Right atrium auricular region (tissue), 2 donors: Measurements from ENCODE around the gene CBLIF. TPM values are rescaled to one million over a fixed set of nuclear protein-coding genes. Genes with fewer than 3 reads are reported as not detected.
"Not testable (repeated sequence)": the region's sequence is repeated elsewhere in the genome, so short reads cannot be mapped to it uniquely, and the experiment has no call there.

Experiments
- DNase-seq: peaks from one replicate; pipeline ENCODE4 v3.0.0-alpha.2; 2019; ENCODE audit warnings: low spot score
- H3K27ac ChIP-seq, 2 donors: fragments of 200-600 bp; sonication (generic); 1 replicate in 1 of 2; 2 replicates in 1 of 2; pipeline ENCODE4 v1.5.1; 2016 to 2019
- H3K27me3 ChIP-seq, 2 donors: fragments of 200-600 bp; sonication (generic); one replicate each; pipeline versions ENCODE4 v1.5.1 to v1.6.0; 2017 to 2019
- H3K36me3 ChIP-seq: fragments of 200-600 bp; sonication (generic); one replicate; pipeline ENCODE4 v1.5.1; 2016
- H3K4me1 ChIP-seq, 2 donors: fragments of 200-600 bp; sonication (generic); one replicate each; pipeline versions ENCODE4 v1.5.1 to v1.6.0; 2017 to 2019
- H3K4me3 ChIP-seq, 2 donors: fragments of 200-600 bp; sonication (generic); 1 replicate in 1 of 2; 2 replicates in 1 of 2; pipeline ENCODE4 v1.5.1; 2017 to 2019; ENCODE audit warnings: mild to moderate bottlenecking in 1 of 2, moderate library complexity in 1 of 2
- H3K9me3 ChIP-seq, 2 donors: fragments of 200-600 bp; sonication (generic); one replicate each; pipeline ENCODE4 v1.5.1; 2019
- total RNA-seq, 2 donors: library from RNA; depleted of rRNA; stranded (reverse); fragments of >200 nt; gene quantifications; one replicate each; pipeline ENCODE4 v1.1.0, GENCODE V29; 2016
- TF ChIP-seq, protein P1 (sequence below), 2 donors: fragments of 200-600 bp; sonication (generic); IDR thresholded peaks; one replicate each; pipeline ENCODE4 v1.5.1; 2019; ENCODE audit warnings: antibody characterized with exemption in 2 of 2

The CBLIF gene
- not detected for total RNA-seq

DNA sequence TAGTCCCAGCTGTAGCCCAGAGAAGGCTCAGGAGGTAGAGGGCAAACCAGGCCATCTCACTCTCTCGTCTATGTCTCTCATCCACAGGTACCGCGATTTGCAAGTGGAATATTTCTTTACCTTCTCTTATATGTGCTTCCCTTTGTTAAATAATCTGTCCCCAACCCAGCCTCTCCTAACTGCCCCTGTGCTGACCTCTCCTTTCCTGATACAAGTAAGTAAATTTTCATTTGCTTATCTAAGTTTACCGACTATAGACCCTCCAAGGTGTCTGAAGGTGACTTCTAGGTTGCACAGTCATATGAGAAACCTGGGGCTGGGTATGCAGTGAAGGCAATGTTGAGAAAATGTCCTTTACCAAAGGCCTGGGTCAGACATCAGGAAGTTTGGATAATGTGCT lies at the start of gene CBLIF:
TSS of gene CBLIF (minus strand) at position 101 of the 400 bp plus-strand sequence. CDS start at position 55, 46 bp downstream.
- Histone ChIP-seq H3K27ac (no peak within 1 kb of the TSS), H3K27me3 (no peaks in the 10 kb centered on the region), H3K4me3 (no peak within 1 kb of the TSS), H3K4me1 (no peaks in the 10 kb centered on the region), H3K36me3 (no peaks in the 10 kb centered on the region), H3K9me3 (no peaks in the 10 kb centered on the region)
- no peak for DNase-seq
- TF ChIP-seq, protein P1, sequence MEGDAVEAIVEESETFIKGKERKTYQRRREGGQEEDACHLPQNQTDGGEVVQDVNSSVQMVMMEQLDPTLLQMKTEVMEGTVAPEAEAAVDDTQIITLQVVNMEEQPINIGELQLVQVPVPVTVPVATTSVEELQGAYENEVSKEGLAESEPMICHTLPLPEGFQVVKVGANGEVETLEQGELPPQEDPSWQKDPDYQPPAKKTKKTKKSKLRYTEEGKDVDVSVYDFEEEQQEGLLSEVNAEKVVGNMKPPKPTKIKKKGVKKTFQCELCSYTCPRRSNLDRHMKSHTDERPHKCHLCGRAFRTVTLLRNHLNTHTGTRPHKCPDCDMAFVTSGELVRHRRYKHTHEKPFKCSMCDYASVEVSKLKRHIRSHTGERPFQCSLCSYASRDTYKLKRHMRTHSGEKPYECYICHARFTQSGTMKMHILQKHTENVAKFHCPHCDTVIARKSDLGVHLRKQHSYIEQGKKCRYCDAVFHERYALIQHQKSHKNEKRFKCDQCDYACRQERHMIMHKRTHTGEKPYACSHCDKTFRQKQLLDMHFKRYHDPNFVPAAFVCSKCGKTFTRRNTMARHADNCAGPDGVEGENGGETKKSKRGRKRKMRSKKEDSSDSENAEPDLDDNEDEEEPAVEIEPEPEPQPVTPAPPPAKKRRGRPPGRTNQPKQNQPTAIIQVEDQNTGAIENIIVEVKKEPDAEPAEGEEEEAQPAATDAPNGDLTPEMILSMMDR (IDR thresholded peaks at IDR 0.05) = no peak

DNA sequence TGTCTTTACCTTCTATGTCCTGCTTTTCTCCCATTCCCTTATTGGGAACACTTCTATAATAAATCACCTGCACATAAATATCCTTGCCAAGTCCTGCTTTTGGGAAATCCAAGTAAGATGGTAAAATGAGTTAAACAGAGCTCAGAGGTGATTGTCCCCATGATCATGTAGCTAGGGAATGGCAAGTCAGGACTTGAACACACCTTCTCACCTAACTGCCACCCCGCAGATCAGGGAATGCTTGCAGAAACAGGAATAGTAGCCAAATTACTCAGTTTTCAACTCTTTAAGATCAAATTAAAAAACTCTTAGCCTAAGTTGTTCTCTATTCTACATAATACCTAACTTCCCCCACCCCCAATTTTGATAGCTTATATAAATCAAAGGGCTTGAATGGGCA lies 49.3 kb upstream of the CBLIF start:
- Histone ChIP-seq H3K4me1 (no peaks in the 10 kb centered on the region), H3K9me3 (peaks cover 0 to 14% of the 10 kb centered on the region in 2 donors), H3K27ac (no peak overlapping the region), H3K36me3 (no peaks in the 10 kb centered on the region), H3K4me3 (no peak overlapping the region), H3K27me3 (no peaks in the 10 kb centered on the region)
- TF ChIP-seq, protein P1 (IDR thresholded peaks at IDR 0.05) = no peak
- DNase-seq = no peak

DNA sequence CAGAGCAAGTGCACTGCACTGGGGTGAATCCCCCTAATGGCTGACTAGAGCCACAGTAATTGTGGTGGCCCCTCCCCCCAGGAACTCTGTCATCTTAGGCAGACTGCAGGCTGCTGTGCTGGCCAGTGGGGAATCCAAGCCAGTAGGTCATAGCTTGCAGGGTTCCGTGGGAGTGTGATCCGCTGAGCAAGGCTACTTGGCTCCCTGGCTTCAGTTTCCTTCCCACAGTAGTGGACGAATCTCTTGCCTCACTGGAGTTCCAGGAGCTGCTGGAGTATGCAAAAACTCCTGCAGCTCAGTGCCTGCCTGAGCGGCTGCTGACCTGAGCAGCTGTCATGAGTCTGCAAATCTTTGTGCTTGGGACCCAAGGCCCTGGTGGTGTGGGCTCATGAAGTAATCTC lies 46.5 kb upstream of the CBLIF start:
- Histone ChIP-seq H3K9me3 (peaks cover 0 to 40% of the 10 kb centered on the region in 2 donors), H3K36me3 (no peaks in the 10 kb centered on the region), H3K27me3 (no peaks in the 10 kb centered on the region), H3K4me1 (no peaks in the 10 kb centered on the region), H3K4me3 (no peak overlapping the region), H3K27ac (no peak overlapping the region)
- TF ChIP-seq, protein P1 (IDR thresholded peaks at IDR 0.05) = no peak
- no peak for DNase-seq

DNA sequence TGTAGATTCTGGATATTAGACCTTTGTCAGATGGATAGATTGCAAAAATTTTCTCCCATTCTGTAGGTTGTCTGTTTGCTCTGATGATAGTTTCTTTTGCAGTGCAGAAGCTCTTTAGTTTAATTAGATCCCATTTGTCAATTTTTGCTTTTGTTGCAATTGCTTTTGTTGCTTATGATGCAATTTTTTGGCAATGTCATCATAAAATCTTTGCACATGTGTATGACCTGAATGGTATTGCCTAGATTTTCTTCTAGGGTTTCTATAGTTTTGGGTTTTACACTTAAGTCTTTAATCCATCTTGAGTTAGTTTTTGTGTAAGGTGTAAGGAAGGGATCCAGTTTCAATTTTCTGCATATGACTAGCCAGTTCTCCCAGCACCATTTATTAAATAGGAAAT lies 41.9 kb upstream of the CBLIF start:
- H3K36me3 ChIP-seq, H3K27me3 ChIP-seq, H3K4me1 ChIP-seq, DNase-seq, H3K4me3 ChIP-seq, H3K27ac ChIP-seq: not testable (repeated sequence)
- H3K9me3 ChIP-seq = peaks cover 0 to 41% of the 10 kb centered on the region in 2 donors

DNA sequence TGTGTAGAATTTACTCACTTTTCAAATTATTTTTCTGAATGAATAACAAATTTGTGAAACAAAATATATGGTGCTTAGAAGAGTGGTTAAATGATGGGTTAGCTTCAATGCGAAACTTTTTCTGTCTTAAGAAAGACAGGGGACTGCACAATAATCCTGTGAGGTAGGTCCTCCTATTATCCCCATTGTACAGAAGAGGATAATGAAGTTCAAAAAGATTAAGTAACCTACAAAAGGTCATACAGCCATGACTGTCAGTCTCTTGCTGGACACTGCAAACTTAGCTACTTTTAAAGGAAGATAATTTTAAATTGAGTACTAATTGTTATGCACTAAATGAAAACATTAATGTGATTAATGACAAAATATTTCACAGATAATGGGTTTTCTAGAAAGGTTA lies 38.3 kb upstream of the CBLIF start:
- H3K27me3 ChIP-seq = no peaks in the 10 kb centered on the region
- no peak for DNase-seq

DNA sequence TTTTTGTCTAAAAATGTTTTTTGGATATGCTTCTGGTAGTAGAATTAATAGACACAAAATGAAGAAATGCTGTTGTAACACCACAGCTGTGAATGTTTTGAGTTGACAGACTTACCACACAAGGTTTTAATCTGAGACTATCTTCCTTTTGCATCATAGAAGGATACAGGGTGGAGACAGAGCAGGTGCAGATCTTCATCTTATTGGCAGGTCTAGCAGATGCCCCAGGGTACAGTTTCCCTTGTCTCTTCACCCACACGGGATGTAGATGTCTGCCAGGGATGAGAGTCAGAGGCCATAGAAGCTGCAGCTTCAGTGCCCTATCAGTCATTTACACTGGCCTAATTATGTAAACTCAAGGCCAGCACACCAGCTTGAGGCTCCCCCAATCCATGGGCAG lies 34.3 kb upstream of the CBLIF start:
- no peak for DNase-seq
- no peaks in the 10 kb centered on the region for H3K9me3 ChIP-seq
- H3K36me3 ChIP-seq = no peaks in the 10 kb centered on the region
- H3K27me3 ChIP-seq = no peaks in the 10 kb centered on the region
- TF ChIP-seq, protein P1 (IDR thresholded peaks at IDR 0.05) = no peak
- no peak overlapping the region for H3K27ac ChIP-seq
- H3K4me3 ChIP-seq = no peak overlapping the region
- no peaks in the 10 kb centered on the region for H3K4me1 ChIP-seq

More for the DNA sequence above, 38.3 kb upstream of the CBLIF start:
- H3K4me3 ChIP-seq = no peak overlapping the region
- H3K36me3 ChIP-seq = no peaks in the 10 kb centered on the region
- H3K27ac ChIP-seq = no peak overlapping the region
- peaks cover 0 to 17% of the 10 kb centered on the region in 2 donors for H3K9me3 ChIP-seq
- no peaks in the 10 kb centered on the region for H3K4me1 ChIP-seq
- TF ChIP-seq, protein P1 (IDR thresholded peaks at IDR 0.05) = no peak
